ENCODE measurements around the gene GGT1. TPM values are rescaled to one million over a fixed set of nuclear protein-coding genes. Genes with fewer than 3 reads are reported as not detected.

GGT1 gene
- total and polyA plus RNA-seq, 2 donors (not counting 3 experiments of a cell fraction or from before 2014, with no cell fraction given), result 1.8 to 2.0 TPM

DNA sequence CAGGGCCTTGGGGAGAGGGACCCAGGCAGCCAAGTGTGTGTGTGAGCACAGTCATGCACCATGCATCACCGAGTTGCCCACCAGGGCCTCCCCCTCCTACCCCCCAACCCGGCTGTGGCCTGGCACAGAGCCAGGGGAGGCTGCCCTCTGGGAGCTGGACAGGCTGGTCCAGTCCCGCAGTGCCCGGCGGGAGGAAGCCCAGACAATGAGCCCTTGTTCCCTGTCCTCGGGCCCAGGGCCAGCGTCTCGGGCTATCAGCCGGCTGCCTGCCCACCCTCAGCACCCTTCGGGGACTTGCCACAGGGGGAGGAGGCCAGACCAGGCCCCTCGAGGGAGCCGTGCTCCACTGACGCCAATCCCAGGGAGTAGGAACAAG lies 14.6 kb upstream of the GGT1 start:
- peaks cover 7% of the 10 kb centered on the region for H3K4me1 ChIP-seq (ENCODE audit: control insufficient read depth, extremely low read depth, insufficient read depth, low read length)
- H3K27ac ChIP-seq (ENCODE audit: insufficient read depth, low read depth, low read length), result no peak overlapping the region
- H4K20me1 ChIP-seq (replicated peaks; ENCODE audit: control insufficient read depth, extremely low read depth, insufficient read depth, low read length), result no peaks in the 10 kb centered on the region
- no peak overlapping the region for H3K9ac ChIP-seq (replicated peaks; ENCODE audit: extremely low read depth, insufficient read depth, low read length)
- H3K4me3 ChIP-seq (replicated peaks in 1 of 3; ENCODE audit: insufficient read depth in 1 of 3, low read depth in 1 of 3, low read length in 3 of 3), result no peak overlapping the region
- no peak overlapping the region for H3K4me2 ChIP-seq (ENCODE audit: insufficient read depth, low read length)
- no peaks in the 10 kb centered on the region for H3K9me1 ChIP-seq (replicated peaks; ENCODE audit: control insufficient read depth, extremely low read depth, insufficient read depth, low read length)
- H3K79me2 ChIP-seq (ENCODE audit: control insufficient read depth, insufficient read depth, low read length), result no peaks in the 10 kb centered on the region
- DNase-seq (ENCODE audit: low read depth, low spot score) (no peak), FAIRE-seq (no peak)
- no peaks in the 10 kb centered on the region for H3K9me3 ChIP-seq (replicated peaks; ENCODE audit: control insufficient read depth, insufficient read depth, low read length)
- TF ChIP-seq POLR2A (IDR thresholded peaks at IDR 0.05; ENCODE audit: low read depth, low read length) (no peak), POLR2AphosphoS5 (IDR thresholded peaks at IDR 0.05; ENCODE audit: insufficient read depth, low read depth, low read length) (no peak), FOS (IDR thresholded peaks at IDR 0.05; ENCODE audit: borderline replicate concordance, insufficient read depth, low read length) (no peak), MYC (IDR thresholded peaks at IDR 0.05; ENCODE audit: low read depth, low read length) (no peak), MAX (IDR thresholded peaks at IDR 0.05; ENCODE audit: insufficient read depth, insufficient read length) (no peak)
- TF ChIP-seq, protein P1, sequence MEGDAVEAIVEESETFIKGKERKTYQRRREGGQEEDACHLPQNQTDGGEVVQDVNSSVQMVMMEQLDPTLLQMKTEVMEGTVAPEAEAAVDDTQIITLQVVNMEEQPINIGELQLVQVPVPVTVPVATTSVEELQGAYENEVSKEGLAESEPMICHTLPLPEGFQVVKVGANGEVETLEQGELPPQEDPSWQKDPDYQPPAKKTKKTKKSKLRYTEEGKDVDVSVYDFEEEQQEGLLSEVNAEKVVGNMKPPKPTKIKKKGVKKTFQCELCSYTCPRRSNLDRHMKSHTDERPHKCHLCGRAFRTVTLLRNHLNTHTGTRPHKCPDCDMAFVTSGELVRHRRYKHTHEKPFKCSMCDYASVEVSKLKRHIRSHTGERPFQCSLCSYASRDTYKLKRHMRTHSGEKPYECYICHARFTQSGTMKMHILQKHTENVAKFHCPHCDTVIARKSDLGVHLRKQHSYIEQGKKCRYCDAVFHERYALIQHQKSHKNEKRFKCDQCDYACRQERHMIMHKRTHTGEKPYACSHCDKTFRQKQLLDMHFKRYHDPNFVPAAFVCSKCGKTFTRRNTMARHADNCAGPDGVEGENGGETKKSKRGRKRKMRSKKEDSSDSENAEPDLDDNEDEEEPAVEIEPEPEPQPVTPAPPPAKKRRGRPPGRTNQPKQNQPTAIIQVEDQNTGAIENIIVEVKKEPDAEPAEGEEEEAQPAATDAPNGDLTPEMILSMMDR (IDR thresholded peaks at IDR 0.05; ENCODE audit: extremely low read depth in 1 of 2, insufficient read depth in 1 of 2, low read depth in 1 of 2, low read length in 2 of 2), result no peak
- intact Hi-C loops (cut with micrococcal nuclease), result no loop called here
- ChIA-PET CTCF (no interaction called here), POLR2A (no interaction called here)
- H2AFZ ChIP-seq (ENCODE audit: low read depth, low read length), result no peak overlapping the region
- dilution Hi-C loops (cut with MboI; ENCODE audit: extremely low pct_ligation_motif_present, low sequenced_read_pairs), result no loop called here
- BruUV-seq (replicated peaks), result no TSS peak
- H3K36me3 ChIP-seq (ENCODE audit: control insufficient read depth in 2 of 2, extremely low read depth in 1 of 2, insufficient read depth in 2 of 2, low read length in 2 of 2), result peaks cover 0 to 3% of the 10 kb centered on the region in 2 experiments
- H3K27me3 ChIP-seq (ENCODE audit: control insufficient read depth in 2 of 2, insufficient read depth in 2 of 2, low read length in 2 of 2), result no peaks in the 10 kb centered on the region
